ENCODE data around the gene PTGFRN.

Gene PTGFRN

GRCh38 chr1:117022114-117022513, 112.4 kb downstream of the PTGFRN start:
- Histone ChIP-seq H3K4me3 (ENCODE audit: insufficient read depth, low read length, poor library complexity, severe bottlenecking) (no peak overlapping the region), H3K9me3 (ENCODE audit: insufficient read depth, low read length) (no peaks in the 10 kb centered on the region), H3K4me2 (ENCODE audit: low read depth, low read length, poor library complexity, severe bottlenecking) (no peak overlapping the region), H3K36me3 (ENCODE audit: low read length) (no peaks in the 10 kb centered on the region), H3F3A (ENCODE audit: insufficient read depth) (no peaks in the 10 kb centered on the region), H3K27me3 (ENCODE audit: low read length) (no peaks in the 10 kb centered on the region; the same call in 1 of the 2 replicates), H4K20me1 (ENCODE audit: low read depth, low read length) (no peaks in the 10 kb centered on the region), H3K9ac (ENCODE audit: low read length) (no peak overlapping the region), H3K27ac (ENCODE audit: low read depth, low read length) (no peak overlapping the region), H2AFZ (ENCODE audit: low read depth, low read length, severe bottlenecking) (no peak overlapping the region), H3K9me2 (replicated peaks; ENCODE audit: insufficient read depth, low read length) (no peaks in the 10 kb centered on the region), H3K79me2 (ENCODE audit: insufficient read depth, low read length) (no peaks in the 10 kb centered on the region)
- no peak for TF ChIP-seq EZH2phosphoT487 (conservative IDR thresholded peaks at IDR 0.05; ENCODE audit: low read length)
- no peak for TF ChIP-seq CTCF (IDR thresholded peaks at IDR 0.05; ENCODE audit: insufficient read depth, low read length, poor library complexity, severe bottlenecking)

GRCh38 chr1:117025568-117025967, 115.9 kb downstream of the PTGFRN start:
- Histone ChIP-seq H3K9me2 (replicated peaks; ENCODE audit: insufficient read depth, low read length) (no peaks in the 10 kb centered on the region), H3K4me2 (ENCODE audit: low read depth, low read length, poor library complexity, severe bottlenecking) (no peak overlapping the region), H3K4me3 (ENCODE audit: insufficient read depth, low read length, poor library complexity, severe bottlenecking) (no peak overlapping the region), H3K27me3 (ENCODE audit: low read length) (no peaks in the 10 kb centered on the region), H2AFZ (ENCODE audit: low read depth, low read length, severe bottlenecking) (no peak overlapping the region), H3K36me3 (ENCODE audit: low read length) (no peaks in the 10 kb centered on the region), H3K27ac (ENCODE audit: low read depth, low read length) (no peak overlapping the region), H3K9me3 (ENCODE audit: insufficient read depth, low read length) (no peaks in the 10 kb centered on the region), H3K9ac (ENCODE audit: low read length) (no peak overlapping the region), H4K20me1 (ENCODE audit: low read depth, low read length) (no peaks in the 10 kb centered on the region), H3F3A (ENCODE audit: insufficient read depth) (no peaks in the 10 kb centered on the region), H3K79me2 (ENCODE audit: insufficient read depth, low read length) (no peaks in the 10 kb centered on the region)
- TF ChIP-seq EZH2phosphoT487 (conservative IDR thresholded peaks at IDR 0.05; ENCODE audit: low read length) = no peak
- TF ChIP-seq CTCF (IDR thresholded peaks at IDR 0.05; ENCODE audit: insufficient read depth, low read length, poor library complexity, severe bottlenecking) = no peak

GRCh38 chr1:117026361-117026760, 116.6 kb downstream of the PTGFRN start:
- TF ChIP-seq EZH2phosphoT487 (conservative IDR thresholded peaks at IDR 0.05; ENCODE audit: low read length) = no peak
- no peak for TF ChIP-seq CTCF (IDR thresholded peaks at IDR 0.05; ENCODE audit: insufficient read depth, low read length, poor library complexity, severe bottlenecking)

More at GRCh38 chr1:117026361-117026760, 116.6 kb downstream of the PTGFRN start:
- no peak overlapping the region for H3K27ac ChIP-seq (ENCODE audit: low read depth, low read length)
- no peaks in the 10 kb centered on the region for H3F3A ChIP-seq (ENCODE audit: insufficient read depth)
- H3K9me2 ChIP-seq (replicated peaks; ENCODE audit: insufficient read depth, low read length) = no peaks in the 10 kb centered on the region
- H3K79me2 ChIP-seq (ENCODE audit: insufficient read depth, low read length) = no peaks in the 10 kb centered on the region
- no peak overlapping the region for H3K4me2 ChIP-seq (ENCODE audit: low read depth, low read length, poor library complexity, severe bottlenecking)
- H3K27me3 ChIP-seq (ENCODE audit: low read length) = no peaks in the 10 kb centered on the region
- H2AFZ ChIP-seq (ENCODE audit: low read depth, low read length, severe bottlenecking) = no peak overlapping the region
- no peaks in the 10 kb centered on the region for H3K36me3 ChIP-seq (ENCODE audit: low read length)
- H3K9ac ChIP-seq (ENCODE audit: low read length) = no peak overlapping the region
- no peaks in the 10 kb centered on the region for H4K20me1 ChIP-seq (ENCODE audit: low read depth, low read length)
- H3K9me3 ChIP-seq (ENCODE audit: insufficient read depth, low read length) = no peaks in the 10 kb centered on the region
- H3K4me3 ChIP-seq (ENCODE audit: insufficient read depth, low read length, poor library complexity, severe bottlenecking) = no peak overlapping the region
